HL-60 (cell line): ENCODE results near the gene CCDC146.
A peak's percentile ranks its signal among the peaks of the same experiment; 100 is the strongest.

Experiments
- DNase-seq, 2 experiments: peaks; one replicate each; pipeline ENCODE4 v3.0.0-alpha.2; 2010 to 2020; ENCODE audit warnings: low read depth in 1 of 2, low spot score in 1 of 2
- H3K27ac ChIP-seq: fragments of 250-450 bp; sonication (Bioruptor Pico); replicated peaks from 2 replicates; pipeline ENCODE4 v1.5.1; 2020; ENCODE audit warnings: mild to moderate bottlenecking, moderate library complexity
- H3K27me3 ChIP-seq: fragments of 250-450 bp; sonication (Bioruptor Pico); 2 replicates; pipeline ENCODE4 v1.5.1; 2021; ENCODE audit warnings: mild to moderate bottlenecking, moderate library complexity; ENCODE audit not compliant: insufficient read depth, poor library complexity, severe bottlenecking
- H3K4me3 ChIP-seq: replicated peaks from 2 replicates; pipeline ENCODE4 v1.5.1; 2011; ENCODE audit warnings: mild to moderate bottlenecking, control low read depth, low read length; ENCODE audit not compliant: insufficient read depth
- CTCF ChIP-seq: IDR thresholded peaks from one replicate; pipeline ENCODE4 v1.5.1; 2011; ENCODE audit warnings: low read length, control low read depth, inconsistent platforms; ENCODE audit not compliant: insufficient read depth
- GABPA ChIP-seq: IDR thresholded peaks from 2 replicates; pipeline ENCODE4 v1.6.1; 2012; ENCODE audit warnings: low read depth
- POLR2AphosphoS5 ChIP-seq: IDR thresholded peaks from 2 replicates; pipeline ENCODE4 v1.6.1; 2012; ENCODE audit warnings: low read depth
- REST ChIP-seq: IDR thresholded peaks from 2 replicates; pipeline ENCODE4 v1.6.1; 2012; ENCODE audit warnings: low read depth; ENCODE audit not compliant: insufficient replicate concordance
- SPI1 ChIP-seq: IDR thresholded peaks from 2 replicates; pipeline ENCODE4 v1.6.1; 2012; ENCODE audit warnings: low read depth, mild to moderate bottlenecking, borderline replicate concordance

The CCDC146 gene

DNA sequence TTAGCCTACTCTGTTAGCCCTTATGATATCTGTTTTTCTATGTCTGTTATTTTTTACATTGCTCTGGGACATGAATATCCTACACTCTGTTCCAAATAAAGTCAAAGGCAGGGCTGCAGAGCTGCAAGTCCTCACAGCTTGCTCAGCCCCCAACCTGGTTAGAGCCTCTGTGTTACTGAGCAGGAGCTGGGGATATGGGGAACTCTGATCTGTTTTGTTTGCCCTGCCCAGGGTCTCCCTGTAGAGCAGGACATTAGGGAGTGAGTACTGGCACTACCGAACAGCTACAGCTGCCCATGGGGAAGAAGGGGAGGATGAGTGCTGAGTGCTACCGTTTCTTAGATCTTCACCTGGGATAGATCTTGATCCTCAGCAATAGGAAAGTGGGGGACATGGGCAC, 110.1 kb downstream of the CCDC146 start:
- no peak overlapping the region for H3K27ac ChIP-seq
- TF ChIP-seq GABPA (no peak), CTCF (no peak), POLR2AphosphoS5 (no peak), SPI1 (no peak), REST (no peak)
- no peak overlapping the region for H3K4me3 ChIP-seq
- H3K27me3 ChIP-seq: no peaks in the 10 kb centered on the region
- DNase-seq: no peak

- Histone ChIP-seq H3K4me3 (no peak overlapping the region), H3K27me3 (no peaks in the 10 kb centered on the region), H3K27ac (no peak overlapping the region)
- no peak for TF ChIP-seq GABPA
- no peak for TF ChIP-seq REST
- TF ChIP-seq SPI1: no peak
- no peak for TF ChIP-seq CTCF
- TF ChIP-seq POLR2AphosphoS5: no peak
- DNase-seq: no peak
Measured at GRCh38 chr7:77235276-77235675, 112.9 kb downstream of the CCDC146 start.

- no peaks in the 10 kb centered on the region for H3K27me3 ChIP-seq
- DNase-seq: peak; percentile 92 to 96
- H3K27ac ChIP-seq: peak overlapping the region; percentile 68
- TF ChIP-seq GABPA (peak; percentile 9; the same call in 1 of the 2 replicates), CTCF (no peak), REST (no peak), POLR2AphosphoS5 (peak; percentile 86), SPI1 (peak; percentile 93)
- no peak overlapping the region for H3K4me3 ChIP-seq
Measured at GRCh38 chr7:77238703-77239136, 116.3 kb downstream of the CCDC146 start.
